Hematopoietic multipotent progenitor cell treated with erythropoietin and hydrocortisone succinate and interleukin-3 and kit ligand, for 17 days (in vitro differentiated cells): ENCODE measurements around the gene P2RY14.

Experiments
- DNase-seq: peaks from one replicate; pipeline ENCODE4 v3.0.0-alpha.2; 2015; ENCODE audit warnings: low spot score

The P2RY14 gene

DNA sequence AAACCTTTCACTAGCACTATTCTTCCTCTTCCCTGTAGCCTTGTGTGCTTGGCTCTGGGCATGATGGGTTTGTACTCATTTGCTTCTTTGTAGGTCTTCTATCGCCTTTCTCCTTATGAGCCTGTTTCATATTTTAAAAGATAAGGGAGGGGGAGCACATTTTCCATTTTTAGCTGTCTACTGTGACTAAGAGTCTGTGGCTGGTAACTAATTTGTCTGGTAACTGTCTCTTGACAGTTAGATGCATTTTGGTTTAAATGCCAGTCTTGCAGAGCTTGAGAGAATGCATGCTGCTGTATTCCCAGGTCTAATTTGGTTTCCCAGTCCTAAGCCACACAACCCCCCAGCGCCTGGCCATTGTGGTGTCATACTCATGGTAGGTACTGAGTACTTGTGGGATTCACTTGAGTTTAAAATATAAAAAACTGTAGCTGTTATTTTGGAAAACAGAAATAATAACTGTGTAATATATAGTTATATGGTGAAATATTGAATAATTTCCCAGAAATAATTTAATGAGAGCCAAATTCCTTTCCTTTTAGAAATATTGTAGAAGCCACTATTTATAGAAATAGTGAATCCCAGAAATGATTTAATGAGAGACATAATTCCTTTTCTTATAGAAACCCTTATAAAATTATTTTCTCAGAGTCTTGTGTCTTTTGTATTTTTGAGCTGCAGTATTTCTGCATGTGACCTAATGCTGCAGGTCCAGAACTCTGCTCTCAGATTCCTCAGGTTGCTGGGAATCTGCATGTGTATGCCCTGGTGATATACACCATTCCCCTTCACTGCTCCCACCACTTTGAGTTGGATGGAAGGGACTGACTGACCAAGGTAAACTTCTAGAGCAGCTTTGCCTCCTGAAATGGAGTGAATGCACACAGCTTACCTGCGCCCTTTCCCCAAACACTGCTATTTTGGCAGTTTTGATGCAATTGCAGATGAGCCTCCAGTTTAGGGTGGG lies 61.4 kb downstream of the P2RY14 start:
- DNase-seq, result no peak

DNA sequence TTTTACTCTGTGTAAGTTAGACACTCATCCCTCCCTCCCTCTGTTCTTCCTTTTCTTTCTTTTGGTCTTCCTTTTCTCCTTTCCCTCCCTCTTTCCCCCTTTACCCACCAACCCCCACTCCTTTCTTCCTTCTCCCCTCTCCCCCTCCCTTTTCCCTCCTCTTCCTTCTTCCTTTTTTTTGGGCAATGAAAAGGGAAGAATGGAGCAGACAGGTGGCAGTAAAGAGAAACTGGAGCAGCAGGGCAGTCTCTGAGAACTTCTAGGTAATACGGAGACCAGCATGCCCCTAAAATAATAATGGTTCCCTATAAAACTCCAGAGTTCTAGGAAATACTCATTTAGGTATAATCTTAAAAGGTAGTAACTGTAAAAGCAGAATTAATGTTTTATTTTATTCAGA lies 63.9 kb downstream of the P2RY14 start:
- no peak for DNase-seq

DNA sequence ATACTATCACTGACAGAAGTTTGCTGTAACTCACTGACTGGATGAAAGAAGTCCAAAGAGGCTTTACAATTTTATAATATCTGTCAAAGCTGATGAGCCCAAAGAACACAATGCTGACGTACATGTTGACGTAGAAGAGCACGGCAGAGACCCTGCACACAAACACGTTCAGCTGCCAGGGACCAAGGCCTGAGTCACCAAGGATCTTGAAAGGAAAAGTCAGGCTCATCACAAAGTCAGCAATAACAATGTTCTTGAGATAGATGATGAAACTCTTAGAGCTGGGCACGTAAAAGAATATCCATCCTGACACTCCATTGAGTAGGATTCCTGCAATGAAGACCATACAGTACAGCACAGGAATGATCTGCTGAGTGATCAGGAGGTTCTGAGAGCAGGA lies 64.5 kb downstream of the P2RY14 start:
- DNase-seq, result no peak

DNA sequence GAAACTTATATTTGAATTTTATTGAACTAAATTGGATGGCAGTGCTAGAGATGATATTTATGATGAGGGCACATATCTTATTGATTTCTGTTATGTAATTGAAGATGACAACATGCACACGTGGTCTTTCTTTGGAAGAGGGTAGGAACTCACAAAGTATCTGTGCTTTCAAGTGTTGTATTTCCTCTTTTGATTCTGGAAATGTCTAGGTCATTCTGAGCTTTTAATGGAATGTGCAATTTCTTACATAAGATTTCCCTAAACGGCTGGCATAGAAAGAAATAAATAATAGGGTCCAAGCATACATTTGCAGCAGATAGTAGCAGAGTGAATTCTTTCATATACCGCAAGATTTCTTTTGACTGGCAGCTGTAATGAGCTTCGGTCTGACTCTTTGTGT lies 65.2 kb downstream of the P2RY14 start:
- no peak for DNase-seq

- DNase-seq, result no peak
Measured at GRCh38 chr3:151210676-151211381, 67.5 kb downstream of the P2RY14 start.

- no peak for DNase-seq
Measured at GRCh38 chr3:151209654-151210053, 68.7 kb downstream of the P2RY14 start.

DNA sequence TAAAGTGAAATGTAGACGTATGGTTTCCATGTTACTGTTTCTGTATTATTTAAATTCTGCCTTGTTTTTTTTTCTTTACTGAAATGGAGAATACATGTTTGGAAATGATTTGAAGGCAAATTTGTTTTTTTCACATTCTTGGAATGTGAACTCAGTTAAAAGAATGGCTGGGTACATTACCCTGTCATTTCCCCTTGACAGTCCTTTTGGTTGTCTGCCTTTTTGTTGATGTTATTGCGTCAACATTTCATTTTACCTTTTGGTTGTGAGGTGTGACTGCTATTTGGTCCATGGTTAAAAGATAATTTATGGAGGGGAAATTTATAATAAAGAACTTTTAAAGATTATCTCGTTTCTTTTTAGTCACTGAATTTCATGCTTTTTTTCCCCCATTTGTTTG lies 72.1 kb downstream of the P2RY14 start:
- no peak for DNase-seq

- DNase-seq, result no peak
Measured at GRCh38 chr3:151205482-151205881, 72.9 kb downstream of the P2RY14 start.

- DNase-seq, result no peak
Measured at GRCh38 chr3:151204530-151205402, 73.6 kb downstream of the P2RY14 start.

- no peak for DNase-seq
Measured at GRCh38 chr3:151203051-151203420, 75.3 kb downstream of the P2RY14 start, which contains the start of gene GPR171. Gene GPR171, minus strand, starts transcription at chr3:151203216. Its CDS starts 3,830 bp downstream, at chr3:151199386.

GRCh38 chr3:151201051-151201730 lies 77.2 kb downstream of the P2RY14 start:
- DNase-seq, result no peak

GRCh38 chr3:151200586-151200985 lies 77.8 kb downstream of the P2RY14 start:
- DNase-seq, result no peak

DNA sequence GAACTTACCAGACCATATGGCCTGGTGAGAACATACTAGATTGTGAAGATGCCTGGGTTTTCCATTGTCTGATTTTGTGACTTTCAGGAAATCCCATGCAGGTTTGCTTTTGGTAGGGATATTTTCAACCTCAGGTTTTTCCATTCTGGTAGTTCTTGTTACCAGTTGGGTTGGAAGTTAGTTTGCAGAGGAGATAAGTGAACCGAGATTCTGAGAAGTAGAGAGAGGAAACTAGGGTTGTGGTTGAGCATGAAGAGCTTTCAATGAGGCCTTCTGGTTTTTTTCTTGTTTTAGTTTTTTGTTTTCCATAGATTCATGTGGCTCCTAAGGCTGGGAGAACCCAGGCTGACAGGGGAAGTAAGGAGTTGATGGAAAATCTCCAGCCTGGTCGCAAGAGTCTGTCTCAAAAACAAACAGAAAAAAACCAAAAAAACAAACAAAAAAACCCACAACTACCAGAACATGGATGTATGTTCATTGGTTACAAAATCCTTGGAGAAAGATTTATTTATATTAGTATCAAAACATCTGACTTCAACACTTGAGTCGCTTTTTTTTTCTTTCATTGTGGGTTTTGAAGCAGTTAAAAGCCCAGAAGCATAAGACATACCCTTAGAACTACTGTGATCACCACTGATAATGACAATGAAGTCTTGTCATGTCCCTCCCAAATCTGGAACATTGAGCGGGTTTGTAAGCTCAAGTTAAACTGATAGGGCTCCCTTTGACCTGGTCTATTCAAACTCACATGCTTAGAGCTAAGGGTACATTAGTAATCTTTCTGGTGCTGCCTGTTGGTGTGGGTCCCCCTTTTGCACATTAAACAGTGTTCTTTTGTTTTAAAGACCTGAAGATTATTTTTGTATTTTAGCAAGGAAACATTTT lies 78.5 kb downstream of the P2RY14 start:
- DNase-seq, result no peak

GRCh38 chr3:151198849-151199248 lies 79.5 kb downstream of the P2RY14 start:
- DNase-seq, result no peak

- no peak for DNase-seq
Measured at GRCh38 chr3:151197981-151198767, 80.2 kb downstream of the P2RY14 start.

GRCh38 chr3:151197228-151197627 lies 81.1 kb downstream of the P2RY14 start:
- no peak for DNase-seq

- no peak for DNase-seq
Measured at GRCh38 chr3:151196434-151196833, 81.9 kb downstream of the P2RY14 start.

GRCh38 chr3:151195826-151196225 lies 82.5 kb downstream of the P2RY14 start:
- no peak for DNase-seq

DNA sequence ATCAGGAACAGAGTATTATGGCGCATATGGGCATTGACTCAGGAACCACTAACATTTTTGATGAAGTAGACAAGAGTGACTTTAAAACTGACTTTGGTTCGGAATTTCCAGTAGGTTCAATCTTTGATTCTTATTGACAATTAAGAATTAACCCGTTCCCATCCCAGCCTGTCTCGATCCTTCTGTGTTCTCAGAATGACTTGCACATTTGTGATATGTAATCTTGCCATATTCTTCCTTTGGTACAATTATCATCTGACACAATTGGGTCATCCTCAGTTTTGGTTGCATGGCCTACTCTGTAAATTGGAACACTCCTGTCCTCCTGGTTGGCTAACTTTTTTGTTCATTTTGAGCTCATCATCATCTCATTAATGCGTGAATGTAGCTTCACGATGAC lies 85.8 kb downstream of the P2RY14 start:
- DNase-seq, result no peak

DNA sequence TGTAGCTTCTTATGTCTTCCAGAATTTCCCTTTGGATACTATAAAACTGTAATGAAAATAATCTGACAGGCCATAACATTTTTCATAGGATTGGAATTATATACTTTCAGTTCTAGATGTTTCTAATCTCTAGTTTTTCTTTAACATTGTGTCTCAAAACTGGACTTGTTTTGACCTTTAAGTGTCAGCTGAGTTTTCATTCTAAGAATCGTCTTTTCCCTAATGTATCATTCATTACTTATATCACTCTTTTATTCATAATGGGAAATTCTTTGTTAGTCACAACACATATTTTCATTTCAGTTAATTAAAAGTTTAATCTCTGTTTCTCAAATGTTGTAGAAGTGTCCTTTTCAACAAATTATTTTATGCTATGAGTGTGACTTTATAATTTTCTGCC lies 87.2 kb downstream of the P2RY14 start:
- DNase-seq, result no peak
